PC-3 (cell line): Measurements from ENCODE around the gene ZMYND19. TPM values are rescaled to one million over a fixed set of nuclear protein-coding genes. Genes with fewer than 3 reads are reported as not detected.

ENCODE experiments used
- ATAC-seq: fragments of 200-7000 bp; cut with Tn5 transposase; 2 replicates; pipeline ENCODE4 v1.9.1; 2020; ENCODE audit warnings: mild to moderate bottlenecking, moderate library complexity
- Bru-seq: library from RNA; stranded (reverse); fragments of 400-500 nt; gene quantifications from one replicate; lab custom pipeline; 2021; lab: Mats Ljungman, UMichigan
- BruChase-seq, 2 experiments: library from RNA; stranded (reverse); fragments of 400-500 nt; gene quantifications; one replicate each; lab custom pipeline; 2021; lab: Mats Ljungman, UMichigan
- BruUV-seq: library from RNA; stranded (reverse); fragments of 400-500 nt; replicated peaks from 2 replicates; lab custom pipeline; 2021; lab: Mats Ljungman, UMichigan
- CTCF ChIA-PET: fragments of 300-600 bp; sonication (Branson Sonifier 250); formaldehyde crosslinking; loops from one replicate; lab custom pipeline; 2022; ENCODE audit warnings: antibody characterized with exemption; lab: Charles Lee
- POLR2A ChIA-PET: fragments of 300-600 bp; sonication (Branson Sonifier 250); formaldehyde crosslinking; loops from one replicate; lab custom pipeline; 2022; ENCODE audit warnings: antibody characterized with exemption; ENCODE audit not compliant: unreplicated experiment; lab: Charles Lee
- DNase-seq: peaks from one replicate; pipeline ENCODE4 v3.0.0-alpha.2; 2015
- H2AFZ ChIP-seq: fragments of 300-600 bp; sonication (generic); 2 replicates; pipeline ENCODE4 v1.6.0; 2016; ENCODE audit warnings: antibody characterized with exemption, low read length
- H3F3A ChIP-seq: fragments of 300-600 bp; sonication (generic); one replicate; pipeline ENCODE4 v1.6.0; 2017; ENCODE audit warnings: antibody characterized with exemption, low read length, control low read depth, mild to moderate bottlenecking; ENCODE audit not compliant: unreplicated experiment
- H3K27ac ChIP-seq: fragments of 300-600 bp; sonication (generic); 2 replicates; pipeline ENCODE4 v1.5.1; 2016; ENCODE audit warnings: mild to moderate bottlenecking, low read length
- H3K27me3 ChIP-seq: fragments of 300-600 bp; sonication (generic); 2 replicates; pipeline ENCODE4 v1.6.1; 2016; ENCODE audit warnings: low read length, mixed read lengths
- H3K36me3 ChIP-seq: fragments of 300-600 bp; sonication (generic); 2 replicates; pipeline ENCODE4 v1.6.1; 2016; ENCODE audit warnings: low read depth, mixed run types, low read length, mixed read lengths
- H3K4me1 ChIP-seq: fragments of 300-600 bp; sonication (generic); 2 replicates; pipeline ENCODE4 v1.5.1; 2016; ENCODE audit warnings: low read length; ENCODE audit not compliant: insufficient read depth
- H3K4me2 ChIP-seq: fragments of 300-600 bp; sonication (generic); 2 replicates; pipeline ENCODE4 v1.6.0; 2016; ENCODE audit warnings: low read length
- H3K4me3 ChIP-seq: fragments of 300-600 bp; sonication (generic); 2 replicates; pipeline ENCODE4 v1.5.1; 2016; ENCODE audit warnings: mild to moderate bottlenecking, low read length, mixed read lengths
- H3K79me2 ChIP-seq: fragments of 300-600 bp; sonication (generic); 2 replicates; pipeline ENCODE4 v1.6.1; 2017; ENCODE audit warnings: low read length, mixed read lengths
- H3K9ac ChIP-seq: fragments of 300-600 bp; sonication (generic); 2 replicates; pipeline ENCODE4 v1.6.0; 2016; ENCODE audit warnings: mild to moderate bottlenecking, low read length
- H3K9me2 ChIP-seq: fragments of 300-600 bp; sonication (generic); replicated peaks from 2 replicates; pipeline ENCODE4 v1.6.1; 2016; ENCODE audit warnings: mixed run types, low read length, mixed read lengths
- H3K9me3 ChIP-seq: fragments of 300-600 bp; sonication (generic); 2 replicates; pipeline ENCODE4 v1.6.1; 2016; ENCODE audit warnings: low read length, mixed read lengths
- H4K20me1 ChIP-seq: fragments of 300-600 bp; sonication (generic); 2 replicates; pipeline ENCODE4 v1.6.1; 2016; ENCODE audit warnings: low read length, mixed read lengths
- EZH2 ChIP-seq: fragments of 300-600 bp; sonication (generic); IDR thresholded peaks from one replicate; pipeline ENCODE4 v1.6.1; 2017; ENCODE audit warnings: antibody characterized with exemption, mild to moderate bottlenecking, low read length; ENCODE audit not compliant: unreplicated experiment
- EZH2phosphoT487 ChIP-seq: fragments of 300-600 bp; sonication (generic); IDR thresholded peaks from 2 replicates; pipeline ENCODE4 v1.6.1; 2018; ENCODE audit warnings: mild to moderate bottlenecking, antibody characterized with exemption, low read length, borderline replicate concordance
- intact Hi-C: fragments of 100-400 bp; cut with micrococcal nuclease; formaldehyde crosslinking; loops from 2 replicates; pipeline ENCODE4 v1.9.0; 2023
- long read RNA-seq: library from polyadenylated mRNA; unstranded; transcript quantifications from one replicate; pipeline ENCODE4 v2.0.0, GENCODE V29; 2021; ENCODE audit not compliant: unreplicated experiment
- total RNA-seq: library from RNA; depleted of rRNA; stranded (reverse); fragments of >200 nt; gene quantifications from 2 replicates; pipeline ENCODE4 v1.2.3, GENCODE V29; 2014; rRNA removed
- TF ChIP-seq, protein P1 (sequence below): fragments of 300-600 bp; sonication (generic); conservative IDR thresholded peaks from 2 replicates; pipeline ENCODE4 v1.5.1; 2017; ENCODE audit warnings: antibody characterized with exemption, low read depth, mild to moderate bottlenecking, low read length

ZMYND19 gene
- 39.5 and 42.6 TPM in 2 replicates for total RNA-seq
- percentile 59 among the genes with signal in this experiment for Bru-seq, nascent RNA
- BruChase-seq, experiment 1, labeled RNA remaining after a 6-hour chase, result percentile 86 among the genes with signal in this experiment
- BruChase-seq, experiment 2, labeled RNA remaining after a 2-hour chase, result percentile 73 among the genes with signal in this experiment
- long read RNA-seq, transcript ZMYND19-201 (6 exons, 1,375 nt), result major isoform, 63 of 114 reads
- long read RNA-seq, partial matches to known transcripts, result 19 of 114 reads
- long read RNA-seq, other reads (novel, unspliced or antisense), result 32 of 114 reads

DNA sequence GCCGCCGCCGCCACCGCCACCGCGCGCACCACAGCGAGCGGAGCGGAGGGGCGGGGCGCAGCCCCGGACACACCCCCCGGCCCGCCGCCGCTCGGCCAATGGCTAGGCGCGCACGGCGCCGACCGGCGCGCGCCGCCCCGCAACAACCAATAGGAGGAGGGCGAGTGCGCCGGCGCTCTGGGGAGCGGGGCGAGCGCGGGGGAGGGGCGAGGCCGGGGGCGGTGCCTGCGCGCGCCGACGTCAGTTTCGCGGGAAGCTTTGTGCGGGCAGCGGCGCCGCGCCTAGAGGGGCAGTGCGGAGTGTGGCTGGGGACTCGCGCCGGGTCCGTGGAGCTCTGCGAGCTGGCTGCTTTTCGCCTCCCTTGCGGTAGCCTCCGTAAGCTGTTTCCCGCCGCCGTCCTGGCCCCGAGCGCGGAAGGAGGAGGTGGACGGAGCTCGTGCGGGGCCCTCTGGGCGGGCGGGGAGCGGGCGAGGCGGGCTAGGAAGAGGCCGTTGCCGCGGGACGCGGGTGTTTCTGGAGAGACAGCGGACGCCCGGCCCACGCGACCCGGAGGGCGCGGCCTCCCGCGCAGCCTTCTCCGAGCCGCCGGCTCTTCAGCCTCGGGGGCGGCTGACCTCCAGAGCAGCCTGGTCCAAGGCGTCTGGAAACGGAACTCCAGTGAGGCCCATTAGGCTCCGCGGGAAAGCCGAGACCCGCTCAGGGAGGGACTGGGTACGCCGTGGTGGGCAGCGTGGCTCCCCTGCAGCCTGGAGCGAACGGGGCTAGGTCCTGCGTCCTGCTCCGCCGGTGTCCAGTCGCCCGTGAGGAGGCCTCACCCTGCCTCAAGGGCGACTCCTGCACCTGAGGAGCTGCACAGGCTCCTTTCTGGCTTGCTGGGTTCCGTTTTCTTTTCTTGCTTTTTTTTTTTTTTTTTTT is at the start of gene ZMYND19:
Gene ZMYND19 (minus strand): TSS at position 44 of the 915 bp plus-strand sequence. CDS start 249 bp downstream, outside the sequence.
- DNase-seq (peak; percentile 86), ATAC-seq (peak; percentile 94)
- TF ChIP-seq EZH2phosphoT487 (no peak), EZH2 (no peak)
- TF ChIP-seq, protein P1, sequence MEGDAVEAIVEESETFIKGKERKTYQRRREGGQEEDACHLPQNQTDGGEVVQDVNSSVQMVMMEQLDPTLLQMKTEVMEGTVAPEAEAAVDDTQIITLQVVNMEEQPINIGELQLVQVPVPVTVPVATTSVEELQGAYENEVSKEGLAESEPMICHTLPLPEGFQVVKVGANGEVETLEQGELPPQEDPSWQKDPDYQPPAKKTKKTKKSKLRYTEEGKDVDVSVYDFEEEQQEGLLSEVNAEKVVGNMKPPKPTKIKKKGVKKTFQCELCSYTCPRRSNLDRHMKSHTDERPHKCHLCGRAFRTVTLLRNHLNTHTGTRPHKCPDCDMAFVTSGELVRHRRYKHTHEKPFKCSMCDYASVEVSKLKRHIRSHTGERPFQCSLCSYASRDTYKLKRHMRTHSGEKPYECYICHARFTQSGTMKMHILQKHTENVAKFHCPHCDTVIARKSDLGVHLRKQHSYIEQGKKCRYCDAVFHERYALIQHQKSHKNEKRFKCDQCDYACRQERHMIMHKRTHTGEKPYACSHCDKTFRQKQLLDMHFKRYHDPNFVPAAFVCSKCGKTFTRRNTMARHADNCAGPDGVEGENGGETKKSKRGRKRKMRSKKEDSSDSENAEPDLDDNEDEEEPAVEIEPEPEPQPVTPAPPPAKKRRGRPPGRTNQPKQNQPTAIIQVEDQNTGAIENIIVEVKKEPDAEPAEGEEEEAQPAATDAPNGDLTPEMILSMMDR, result no peak
- no TSS peak for BruUV-seq
- ChIA-PET POLR2A (interaction anchor here (0.6 kb wide), 1 partner anchor 28 kb away, joined by 14 read pairs; the partner anchor contains the start of gene EHMT1), CTCF (interaction anchor here (0.5 to 1.1 kb wide), 4 partner anchors 15 to 520 kb away, joined by 3 to 8 read pairs (median 3); partner anchors contain the start of genes ARRDC1 and PNPLA7)
- H3K4me3 ChIP-seq, result peak within 1 kb of the TSS; percentile 89
- peaks cover 21% of the 10 kb centered on the region for H3K79me2 ChIP-seq
- no peak within 1 kb of the TSS for H3K27ac ChIP-seq
- peak within 1 kb of the TSS; percentile 78 for H2AFZ ChIP-seq
- H3K9me2 ChIP-seq, result no peaks in the 10 kb centered on the region
- peaks cover 10% of the 10 kb centered on the region; the same call in 1 of the 2 replicates for H3K36me3 ChIP-seq
- H3K4me1 ChIP-seq, result 0 out of 2 replicates have a peak, but pooled peaks cover 9% of the 10 kb centered on the region
- peak within 1 kb of the TSS; percentile 97 for H3K4me2 ChIP-seq
- H3F3A ChIP-seq, result no peaks in the 10 kb centered on the region
- H4K20me1 ChIP-seq, result 0 out of 2 replicates have a peak, but pooled peaks cover 8% of the 10 kb centered on the region
- H3K27me3 ChIP-seq, result no peaks in the 10 kb centered on the region
- peak within 1 kb of the TSS; percentile 83 for H3K9ac ChIP-seq
- H3K9me3 ChIP-seq, result no peaks in the 10 kb centered on the region
- intact Hi-C loops, result no loop called here

DNA sequence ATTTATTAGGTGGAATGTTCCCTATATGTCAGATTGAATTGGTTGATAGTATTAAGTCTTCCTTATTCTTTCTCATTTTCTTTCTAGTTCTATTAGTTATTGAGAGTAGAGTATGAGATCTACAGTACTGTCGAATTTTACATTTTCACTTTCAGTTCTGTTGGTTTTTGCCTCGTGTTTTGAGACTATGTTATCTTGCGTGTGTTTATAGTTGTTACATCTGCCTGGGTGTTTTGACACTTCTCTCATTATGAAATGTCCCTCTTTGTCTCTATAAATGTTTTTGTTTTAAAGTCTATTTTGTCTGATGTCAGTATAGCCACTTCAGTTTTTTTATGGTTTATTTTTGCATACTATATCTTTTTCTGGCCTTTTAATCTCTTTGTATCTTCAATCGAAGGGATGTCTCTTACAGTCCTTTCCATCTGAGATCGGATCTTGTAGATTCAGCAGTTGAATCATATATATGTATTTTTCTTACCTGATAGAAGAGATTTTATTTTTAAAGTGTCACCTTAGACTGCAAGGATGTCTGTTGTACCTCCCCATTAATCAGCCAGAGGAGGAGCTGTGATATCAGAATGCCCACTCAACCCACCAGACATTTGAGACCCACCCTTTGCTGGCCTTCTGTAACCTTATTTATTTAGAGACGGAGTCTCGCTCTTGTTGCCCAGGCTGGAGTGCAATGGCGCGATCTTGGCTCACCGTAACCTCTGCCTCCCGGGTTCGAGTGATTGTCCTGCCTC is 49.2 kb upstream of the ZMYND19 start:
- ChIA-PET POLR2A (no interaction called here), CTCF (no interaction called here)
- no peak for TF ChIP-seq EZH2phosphoT487
- TF ChIP-seq, protein P1, result no peak
- no peak for TF ChIP-seq EZH2
- Histone ChIP-seq H3K36me3 (no peaks in the 10 kb centered on the region), H3K9me3 (no peaks in the 10 kb centered on the region), H2AFZ (no peak overlapping the region), H3K27me3 (no peaks in the 10 kb centered on the region), H3F3A (no peaks in the 10 kb centered on the region), H3K9ac (no peak overlapping the region), H3K4me3 (no peak overlapping the region), H3K4me1 (no peaks in the 10 kb centered on the region), H4K20me1 (0 out of 2 replicates have a peak, but pooled peaks cover 11% of the 10 kb centered on the region), H3K9me2 (no peaks in the 10 kb centered on the region), H3K27ac (no peak overlapping the region), H3K79me2 (peaks cover 92% of the 10 kb centered on the region), H3K4me2 (no peak overlapping the region)
- intact Hi-C loops, result no loop called here
- DNase-seq (no peak), ATAC-seq (no peak)
- no TSS peak for BruUV-seq
